Smooth muscle cell (in vitro differentiated cells): ENCODE data around the gene HDDC2. TPM values are rescaled to one million over a fixed set of nuclear protein-coding genes. Genes with fewer than 3 reads are reported as not detected.

Experiments used
- DNase-seq: peaks from one replicate; lab custom pipeline; 2025; ENCODE audit not compliant: unreplicated experiment; lab: John Stamatoyannopoulos, UW
- H2AFZ ChIP-seq: fragments of 200-600 bp; sonication (generic); 2 replicates; pipeline ENCODE4 v1.6.0; 2016; ENCODE audit warnings: antibody characterized with exemption, low read depth, mild to moderate bottlenecking
- H3F3A ChIP-seq: fragments of 200-600 bp; sonication (generic); 2 replicates; pipeline ENCODE4 v1.6.0; 2017; ENCODE audit warnings: antibody characterized with exemption, low read depth
- H3K27ac ChIP-seq: fragments of 200-600 bp; sonication (generic); 2 replicates; pipeline ENCODE4 v1.5.1; 2016; ENCODE audit warnings: low read depth, mild to moderate bottlenecking
- H3K27me3 ChIP-seq: fragments of 200-600 bp; sonication (generic); 2 replicates; pipeline ENCODE4 v1.6.1; 2016; ENCODE audit warnings: low read depth, mild to moderate bottlenecking
- H3K36me3 ChIP-seq: fragments of 200-600 bp; sonication (generic); 2 replicates; pipeline ENCODE4 v1.5.1; 2016; ENCODE audit warnings: low read depth
- H3K4me1 ChIP-seq: fragments of 200-600 bp; sonication (generic); 2 replicates; pipeline ENCODE4 v1.5.1; 2016; ENCODE audit warnings: low read depth
- H3K4me2 ChIP-seq: fragments of 200-600 bp; sonication (generic); 2 replicates; pipeline ENCODE4 v1.6.0; 2016; ENCODE audit warnings: mild to moderate bottlenecking
- H3K4me3 ChIP-seq: fragments of 200-600 bp; sonication (generic); 2 replicates; pipeline ENCODE4 v1.5.1; 2016; ENCODE audit warnings: mild to moderate bottlenecking
- H3K79me2 ChIP-seq: fragments of 200-600 bp; sonication (generic); 2 replicates; pipeline ENCODE4 v1.6.0; 2016; ENCODE audit warnings: low read depth, mild to moderate bottlenecking
- H3K9ac ChIP-seq: fragments of 200-600 bp; sonication (generic); 2 replicates; pipeline ENCODE4 v1.6.0; 2016; ENCODE audit warnings: low read depth
- H3K9me3 ChIP-seq: fragments of 200-600 bp; sonication (generic); replicated peaks from 2 replicates; pipeline ENCODE4 v1.5.1; 2016; ENCODE audit warnings: low read depth
- H4K20me1 ChIP-seq: fragments of 200-600 bp; sonication (generic); 2 replicates; pipeline ENCODE4 v1.6.0; 2016; ENCODE audit warnings: low read depth
- CTCF ChIP-seq: fragments of 200-600 bp; sonication (generic); IDR thresholded peaks from 2 replicates; pipeline ENCODE4 v1.5.1; 2017; ENCODE audit warnings: borderline replicate concordance, mild to moderate bottlenecking, antibody characterized with exemption; ENCODE audit not compliant: insufficient read depth, poor library complexity, severe bottlenecking
- WGBS: methylation state at CpG from one replicate; pipeline ENCODE4 v1.1.7; 2016; ENCODE audit warnings: low lambda C conversion rate; 5-methylcytosine and 5-hydroxymethylcytosine counted together
- polyA plus RNA-seq: library from polyadenylated mRNA; unstranded; fragments of >200 nt; fragmentation: Nextera tagmentation; extraction: Ambion mirVana; gene quantifications from 2 replicates; pipeline ENCODE4 v1.2.1, GENCODE V29; 2016
- total RNA-seq: library from RNA; depleted of rRNA; stranded (reverse); fragments of >200 nt; gene quantifications from 2 replicates; pipeline ENCODE4 v1.2.3, GENCODE V29; 2014

The HDDC2 gene
- total and polyA plus RNA-seq, 2 experiments from 2014 or later = 104 to 114 TPM

GRCh38 chr6:125258651-125259353 lies 43.0 kb downstream of the HDDC2 start:
- no peaks in the 10 kb centered on the region for H3F3A ChIP-seq
- no peaks in the 10 kb centered on the region for H3K36me3 ChIP-seq
- no peak overlapping the region for H3K4me2 ChIP-seq
- H3K27ac ChIP-seq = no peak overlapping the region
- no peaks in the 10 kb centered on the region for H4K20me1 ChIP-seq
- TF ChIP-seq CTCF = no peak
- H3K9ac ChIP-seq = no peak overlapping the region
- DNase-seq = no peak
- H2AFZ ChIP-seq = no peak overlapping the region
- no peaks in the 10 kb centered on the region for H3K4me1 ChIP-seq
- H3K79me2 ChIP-seq = no peaks in the 10 kb centered on the region
- WGBS = 90% methylated on average over 2 of the region's 2 CpGs
- no peaks in the 10 kb centered on the region for H3K27me3 ChIP-seq
- no peaks in the 10 kb centered on the region for H3K9me3 ChIP-seq
- no peak overlapping the region for H3K4me3 ChIP-seq

- Histone ChIP-seq H3K9me3 (no peaks in the 10 kb centered on the region), H3F3A (no peaks in the 10 kb centered on the region), H3K36me3 (no peaks in the 10 kb centered on the region), H3K9ac (no peak overlapping the region), H3K79me2 (no peaks in the 10 kb centered on the region), H2AFZ (no peak overlapping the region), H4K20me1 (no peaks in the 10 kb centered on the region), H3K4me2 (no peak overlapping the region), H3K27ac (no peak overlapping the region), H3K4me3 (no peak overlapping the region), H3K27me3 (no peaks in the 10 kb centered on the region), H3K4me1 (peaks cover 12% of the 10 kb centered on the region)
- WGBS = 95% methylated on average over 3 of the region's 3 CpGs
- DNase-seq = no peak
- TF ChIP-seq CTCF = no peak
These were observed 44.4 kb downstream of the HDDC2 start for GRCh38 chr6:125257351-125257750.

GRCh38 chr6:125255201-125255600 lies 46.6 kb downstream of the HDDC2 start:
- no peaks in the 10 kb centered on the region for H3K9me3 ChIP-seq
- DNase-seq = no peak
- no peaks in the 10 kb centered on the region for H4K20me1 ChIP-seq
- no peaks in the 10 kb centered on the region for H3K79me2 ChIP-seq
- H3K4me1 ChIP-seq = peaks cover 17% of the 10 kb centered on the region
- WGBS = 72% methylated on average over 3 of the region's 3 CpGs
- H3F3A ChIP-seq = no peaks in the 10 kb centered on the region
- no peak overlapping the region for H3K4me2 ChIP-seq
- no peaks in the 10 kb centered on the region for H3K36me3 ChIP-seq
- no peak for TF ChIP-seq CTCF
- no peak overlapping the region for H3K9ac ChIP-seq
- no peaks in the 10 kb centered on the region for H3K27me3 ChIP-seq
- H3K4me3 ChIP-seq = no peak overlapping the region
- H3K27ac ChIP-seq = no peak overlapping the region
- no peak overlapping the region for H2AFZ ChIP-seq

- no peak for DNase-seq
- 94% methylated on average over 3 of the region's 3 CpGs for WGBS
- Histone ChIP-seq H4K20me1 (no peaks in the 10 kb centered on the region), H3K27me3 (no peaks in the 10 kb centered on the region), H3K4me2 (no peak overlapping the region), H2AFZ (no peak overlapping the region), H3K9me3 (no peaks in the 10 kb centered on the region), H3K9ac (no peak overlapping the region), H3K79me2 (no peaks in the 10 kb centered on the region), H3K27ac (no peak overlapping the region), H3F3A (no peaks in the 10 kb centered on the region), H3K36me3 (no peaks in the 10 kb centered on the region), H3K4me3 (no peak overlapping the region), H3K4me1 (peaks cover 17% of the 10 kb centered on the region)
- no peak for TF ChIP-seq CTCF
These were observed 47.4 kb downstream of the HDDC2 start for GRCh38 chr6:125254321-125254720.
